ENCODE results near the gene IFNL2. TPM values are rescaled to one million over a fixed set of nuclear protein-coding genes. Genes with fewer than 3 reads are reported as not detected.

IFNL2 gene
- total RNA-seq, 4 donors from 2014 or later: not detected

DNA sequence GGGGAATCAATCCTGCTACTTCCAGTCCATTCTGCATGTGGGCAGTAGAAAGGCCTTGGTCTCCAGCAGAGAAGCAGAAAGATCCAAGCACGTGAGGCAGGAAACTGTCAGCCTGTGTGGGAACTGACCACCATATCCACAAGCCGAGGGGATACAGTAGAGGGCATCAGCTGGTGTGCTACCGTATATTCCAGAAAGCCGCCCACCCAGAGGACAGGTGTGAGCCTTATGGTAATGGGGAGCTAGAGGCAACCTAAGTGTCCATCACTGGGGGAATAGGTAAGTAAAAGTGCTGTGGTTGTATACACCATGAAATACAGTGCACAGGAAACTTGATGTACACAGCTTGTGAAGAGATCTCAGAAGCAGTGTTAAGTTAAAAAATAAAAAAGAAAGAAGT is 25.2 kb downstream of the IFNL2 start:
- DNase-seq (ENCODE audit: low spot score in 2 of 2): no peak
- 64 to 75% methylated on average over 4 of the region's 4 CpGs for WGBS, 2 donors
- no peak overlapping the region for H3K4me3 ChIP-seq (ENCODE audit: low read depth, poor library complexity, severe bottlenecking)
- no peak for TF ChIP-seq POLR2A (IDR thresholded peaks at IDR 0.05)
- TF ChIP-seq, protein P1, sequence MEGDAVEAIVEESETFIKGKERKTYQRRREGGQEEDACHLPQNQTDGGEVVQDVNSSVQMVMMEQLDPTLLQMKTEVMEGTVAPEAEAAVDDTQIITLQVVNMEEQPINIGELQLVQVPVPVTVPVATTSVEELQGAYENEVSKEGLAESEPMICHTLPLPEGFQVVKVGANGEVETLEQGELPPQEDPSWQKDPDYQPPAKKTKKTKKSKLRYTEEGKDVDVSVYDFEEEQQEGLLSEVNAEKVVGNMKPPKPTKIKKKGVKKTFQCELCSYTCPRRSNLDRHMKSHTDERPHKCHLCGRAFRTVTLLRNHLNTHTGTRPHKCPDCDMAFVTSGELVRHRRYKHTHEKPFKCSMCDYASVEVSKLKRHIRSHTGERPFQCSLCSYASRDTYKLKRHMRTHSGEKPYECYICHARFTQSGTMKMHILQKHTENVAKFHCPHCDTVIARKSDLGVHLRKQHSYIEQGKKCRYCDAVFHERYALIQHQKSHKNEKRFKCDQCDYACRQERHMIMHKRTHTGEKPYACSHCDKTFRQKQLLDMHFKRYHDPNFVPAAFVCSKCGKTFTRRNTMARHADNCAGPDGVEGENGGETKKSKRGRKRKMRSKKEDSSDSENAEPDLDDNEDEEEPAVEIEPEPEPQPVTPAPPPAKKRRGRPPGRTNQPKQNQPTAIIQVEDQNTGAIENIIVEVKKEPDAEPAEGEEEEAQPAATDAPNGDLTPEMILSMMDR (IDR thresholded peaks at IDR 0.05): no peak
- intact Hi-C loops (cut with DNase I; ENCODE audit: low total_unique reads): no loop called here

GRCh38 chr19:39296055-39296645 is 28.0 kb downstream of the IFNL2 start, which contains the start of gene IFNL1:
Gene IFNL1, plus strand, starts transcription at chr19:39296407. Its CDS starts 15 bp downstream, at chr19:39296422.
- DNase-seq (ENCODE audit: low spot score in 2 of 2): peak in 1 of 2 donors; percentile 77
- no peak for TF ChIP-seq POLR2A (IDR thresholded peaks at IDR 0.05)
- TF ChIP-seq, protein P1 (IDR thresholded peaks at IDR 0.05): no peak
- H3K4me3 ChIP-seq (ENCODE audit: low read depth, poor library complexity, severe bottlenecking): no peak within 1 kb of the TSS
- intact Hi-C loops (cut with DNase I; ENCODE audit: low total_unique reads): no loop called here
- WGBS, 2 donors: 74 to 76% methylated on average over 10 to 11 of the region's 11 CpGs

- no peak overlapping the region for H3K4me3 ChIP-seq (ENCODE audit: low read depth, poor library complexity, severe bottlenecking)
- TF ChIP-seq, protein P1 (IDR thresholded peaks at IDR 0.05): no peak
- TF ChIP-seq POLR2A (IDR thresholded peaks at IDR 0.05): no peak
- 86 to 90% methylated on average over 4 of the region's 4 CpGs for WGBS, 2 donors
- intact Hi-C loops (cut with DNase I; ENCODE audit: low total_unique reads): no loop called here
- DNase-seq (ENCODE audit: low spot score in 2 of 2): no peak
These were observed 28.7 kb downstream of the IFNL2 start for GRCh38 chr19:39296906-39297305.

DNA sequence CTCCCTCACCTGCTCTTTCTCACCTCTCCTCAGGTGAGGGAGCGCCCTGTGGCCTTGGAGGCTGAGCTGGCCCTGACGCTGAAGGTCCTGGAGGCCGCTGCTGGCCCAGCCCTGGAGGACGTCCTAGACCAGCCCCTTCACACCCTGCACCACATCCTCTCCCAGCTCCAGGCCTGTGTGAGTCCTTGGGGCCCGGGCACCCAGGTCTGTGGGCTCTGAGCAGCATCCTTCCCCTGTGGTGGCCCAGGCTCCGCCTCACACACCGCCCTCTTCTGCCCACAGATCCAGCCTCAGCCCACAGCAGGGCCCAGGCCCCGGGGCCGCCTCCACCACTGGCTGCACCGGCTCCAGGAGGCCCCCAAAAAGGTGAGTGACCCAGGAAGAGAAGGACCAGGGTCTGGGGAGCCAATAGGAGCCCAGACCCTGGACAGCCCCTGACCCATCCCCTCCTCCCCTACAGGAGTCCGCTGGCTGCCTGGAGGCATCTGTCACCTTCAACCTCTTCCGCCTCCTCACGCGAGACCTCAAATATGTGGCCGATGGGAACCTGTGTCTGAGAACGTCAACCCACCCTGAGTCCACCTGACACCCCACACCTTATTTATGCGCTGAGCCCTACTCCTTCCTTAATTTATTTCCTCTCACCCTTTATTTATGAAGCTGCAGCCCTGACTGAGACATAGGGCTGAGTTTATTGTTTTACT is 29.9 kb downstream of the IFNL2 start:
- DNase-seq (ENCODE audit: low spot score in 2 of 2): peak in 1 of 2 donors; percentile 82
- no peak for TF ChIP-seq POLR2A (IDR thresholded peaks at IDR 0.05)
- TF ChIP-seq, protein P1 (IDR thresholded peaks at IDR 0.05): no peak
- no peak overlapping the region for H3K4me3 ChIP-seq (ENCODE audit: low read depth, poor library complexity, severe bottlenecking)
- 60 to 72% methylated on average over 15 to 16 of the region's 17 CpGs for WGBS, 2 donors
- intact Hi-C loops (cut with DNase I; ENCODE audit: low total_unique reads): no loop called here

GRCh38 chr19:39299404-39299803 is 31.2 kb downstream of the IFNL2 start:
- intact Hi-C loops (cut with DNase I; ENCODE audit: low total_unique reads): no loop called here
- 87 to 90% methylated on average over 9 of the region's 9 CpGs for WGBS, 2 donors
- H3K4me3 ChIP-seq (ENCODE audit: low read depth, poor library complexity, severe bottlenecking): no peak overlapping the region
- TF ChIP-seq, protein P1 (IDR thresholded peaks at IDR 0.05): no peak
- TF ChIP-seq POLR2A (IDR thresholded peaks at IDR 0.05): no peak
- no peak for DNase-seq (ENCODE audit: low spot score in 2 of 2)
